HCT116 (cell line): ENCODE measurements around the gene PCNT.

Source experiments
- CTCF ChIP-seq, 3 experiments: fragments of 200-600 bp in 1 of 3; sonication (generic) in 1 of 3; IDR thresholded peaks in 2 of 3; conservative IDR thresholded peaks in 1 of 3; 2 replicates each; pipeline ENCODE4 v1.5.1; 2012 to 2017; ENCODE audit warnings: low read depth in 2 of 3, low read length in 2 of 3, antibody characterized with exemption in 1 of 3, borderline replicate concordance in 1 of 3, control low read depth in 1 of 3, mild to moderate bottlenecking in 1 of 3, mixed read lengths in 1 of 3, mixed run types in 1 of 3, moderate library complexity in 1 of 3; ENCODE audit not compliant: insufficient read depth in 1 of 3
- EZH2 ChIP-seq: fragments of 200-600 bp; sonication (generic); IDR thresholded peaks from 2 replicates; pipeline ENCODE4 v1.6.1; 2017; ENCODE audit warnings: antibody characterized with exemption, mixed run types
- EZH2phosphoT487 ChIP-seq: fragments of 200-600 bp; IDR thresholded peaks from 2 replicates; pipeline ENCODE4 v1.6.1; 2018; ENCODE audit warnings: antibody characterized with exemption, borderline replicate concordance
- JUND ChIP-seq: IDR thresholded peaks from 2 replicates; pipeline ENCODE4 v1.6.1; 2012
- POLR2A ChIP-seq: IDR thresholded peaks from 2 replicates; pipeline ENCODE4 v1.7.0; 2011; ENCODE audit warnings: borderline replicate concordance; ENCODE audit not compliant: insufficient read depth, insufficient read length; ENCODE audit errors: extremely low read depth
- POLR2AphosphoS5 ChIP-seq: IDR thresholded peaks from 2 replicates; pipeline ENCODE4 v1.6.1; 2011; ENCODE audit warnings: mild to moderate bottlenecking, low read depth, low read length, moderate library complexity
- RAD21 ChIP-seq: IDR thresholded peaks from 2 replicates; pipeline ENCODE4 v1.6.1; 2012; ENCODE audit warnings: low read depth, mild to moderate bottlenecking
- YY1 ChIP-seq: IDR thresholded peaks from 2 replicates; pipeline ENCODE4 v1.6.1; 2011; ENCODE audit warnings: low read length, low read depth, moderate library complexity, mild to moderate bottlenecking; ENCODE audit not compliant: insufficient replicate concordance; ENCODE audit errors: extremely low read depth

- TF ChIP-seq EZH2phosphoT487 (no peak), CTCF (IDR thresholded peaks at IDR 0.05 in 2 of 3, conservative IDR thresholded peaks at IDR 0.05 in 1 of 3; ENCODE audit: borderline replicate concordance in 1 of 3, insufficient read depth in 1 of 3, low read depth in 2 of 3, low read length in 2 of 3) (no peak), JUND (no peak), POLR2AphosphoS5 (no peak), POLR2A (no peak), EZH2 (no peak), RAD21 (no peak), YY1 (no peak)
These were observed 128.8 kb downstream of the PCNT start for GRCh38 chr21:46452710-46453109.
